Raji (cell line): ENCODE data around the gene PHLDA2.

Source experiments
- POLR2A ChIP-seq: IDR thresholded peaks from 2 replicates; pipeline ENCODE4 v1.6.1; 2011; ENCODE audit warnings: low read depth, low read length, control low read depth; ENCODE audit not compliant: insufficient read depth

PHLDA2 gene

GRCh38 chr11:2924381-2924780 is 4.8 kb downstream of the PHLDA2 start:
- TF ChIP-seq POLR2A: no peak

- TF ChIP-seq POLR2A: no peak
Measured at GRCh38 chr11:2923446-2924375, 5.5 kb downstream of the PHLDA2 start.

GRCh38 chr11:2922655-2923054 is 6.6 kb downstream of the PHLDA2 start:
- TF ChIP-seq POLR2A: no peak

GRCh38 chr11:2921742-2922493 is 7.3 kb downstream of the PHLDA2 start:
- no peak for TF ChIP-seq POLR2A

GRCh38 chr11:2921261-2921660 is 8.0 kb downstream of the PHLDA2 start:
- no peak for TF ChIP-seq POLR2A

GRCh38 chr11:2920343-2920742 is 8.9 kb downstream of the PHLDA2 start:
- TF ChIP-seq POLR2A: no peak

GRCh38 chr11:2919837-2920236 is 9.4 kb downstream of the PHLDA2 start:
- TF ChIP-seq POLR2A: no peak

- no peak for TF ChIP-seq POLR2A
Measured at GRCh38 chr11:2919188-2919587, 10.0 kb downstream of the PHLDA2 start.

- TF ChIP-seq POLR2A: no peak
Measured at GRCh38 chr11:2917842-2918490, 11.3 kb downstream of the PHLDA2 start.

- TF ChIP-seq POLR2A: no peak
Measured at GRCh38 chr11:2916892-2917645, 12.2 kb downstream of the PHLDA2 start.

GRCh38 chr11:2916114-2916891 is 12.9 kb downstream of the PHLDA2 start:
- TF ChIP-seq POLR2A: no peak

GRCh38 chr11:2915473-2915872 is 13.7 kb downstream of the PHLDA2 start:
- no peak for TF ChIP-seq POLR2A

- TF ChIP-seq POLR2A: no peak
Measured at GRCh38 chr11:2914455-2915195, 14.6 kb downstream of the PHLDA2 start.
